HG03442 (cell line): ENCODE measurements around the gene PRUNE1.
A peak's percentile ranks its signal among the peaks of the same experiment; 100 is the strongest.

Source experiments
- ATAC-seq: cut with Tn5 transposase; IDR thresholded peaks from one replicate; pipeline ENCODE4 v1.9.1; 2021; ENCODE audit warnings: mild to moderate bottlenecking, moderate library complexity; ENCODE audit not compliant: unreplicated experiment

PRUNE1 gene

DNA sequence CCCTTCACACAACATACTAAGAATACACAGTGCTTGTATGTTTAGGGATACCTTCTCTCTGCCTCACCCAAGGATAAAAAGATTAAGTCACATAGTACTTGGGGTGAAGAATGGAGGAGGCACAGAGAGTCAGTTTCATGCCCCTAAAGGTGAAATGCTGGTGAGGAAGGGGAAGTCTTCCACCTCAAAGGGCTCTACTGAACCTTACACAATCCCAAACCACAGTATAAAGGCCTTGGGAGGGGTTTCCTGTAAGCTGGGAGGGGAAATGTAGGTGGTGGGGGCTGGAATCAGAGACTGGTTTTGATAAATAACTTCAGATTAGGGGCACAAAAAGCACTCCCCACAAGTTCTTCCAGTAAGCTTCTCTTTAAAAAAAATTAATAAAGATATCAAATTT is 5.1 kb upstream of the PRUNE1 start:
- no peak for ATAC-seq

DNA sequence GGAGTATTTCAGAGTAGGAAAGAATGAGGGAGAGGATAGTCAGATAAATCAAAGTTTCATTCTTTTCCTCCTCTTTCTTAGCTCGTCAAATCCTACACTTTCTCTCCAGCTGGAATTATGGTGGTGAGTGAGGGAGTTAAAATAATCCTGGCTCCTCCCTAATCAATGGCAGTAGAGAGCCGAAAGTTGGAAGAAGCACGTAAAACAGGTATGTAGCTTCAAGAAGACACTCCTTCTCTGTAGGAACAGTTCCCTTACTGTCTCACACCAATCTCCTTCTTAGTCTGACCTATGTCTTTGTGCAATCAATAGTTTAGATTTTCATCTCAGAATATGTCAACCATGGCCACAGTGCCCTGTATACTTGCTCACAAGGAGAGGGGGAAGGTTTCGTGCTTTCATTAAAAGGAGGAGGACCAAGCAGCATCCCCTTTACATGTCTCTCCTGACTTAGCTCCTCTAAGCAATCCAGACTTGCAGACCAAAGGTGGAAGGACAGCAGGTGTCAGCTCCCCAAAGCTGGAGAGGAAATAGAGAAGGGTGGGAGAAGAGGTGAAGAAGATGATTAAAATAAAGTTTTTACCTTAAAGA is 2.4 kb upstream of the PRUNE1 start:
- ATAC-seq, result no peak

DNA sequence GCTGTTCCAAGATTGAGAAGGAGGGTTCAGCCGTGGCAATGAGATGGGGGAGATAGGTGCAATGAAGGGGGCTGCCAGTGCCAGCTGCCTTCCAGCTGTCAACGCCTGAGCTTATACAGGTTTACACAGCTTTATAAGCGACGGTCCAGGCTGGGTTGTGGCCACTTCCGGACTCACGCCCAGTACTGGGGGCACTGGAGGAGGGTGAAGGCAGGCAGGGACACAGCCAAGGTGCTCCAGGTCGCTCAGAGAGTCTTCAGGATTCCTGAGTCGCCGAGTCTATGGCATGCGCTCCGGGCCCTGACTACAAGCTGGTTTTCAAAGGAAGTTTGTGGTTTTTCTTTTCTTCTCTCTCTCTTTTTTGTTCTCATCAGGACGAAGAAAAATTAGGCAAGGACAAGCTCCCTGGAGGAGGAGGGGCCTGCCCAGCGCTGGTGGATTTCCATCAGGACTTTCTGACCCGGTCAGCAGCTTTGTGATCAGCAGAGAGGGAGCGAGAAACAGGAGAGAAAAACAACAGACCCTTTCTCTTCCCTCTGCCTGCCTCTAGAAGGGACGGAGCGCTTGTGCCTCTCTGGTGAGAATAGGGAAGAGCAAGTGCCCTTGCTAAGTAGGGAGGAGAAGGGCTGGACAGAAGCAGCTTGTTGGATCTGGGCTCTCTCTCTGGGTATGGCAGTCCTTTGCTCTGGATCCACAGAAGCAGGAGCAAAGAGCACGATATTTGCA is 1.8 kb upstream of the PRUNE1 start, which contains the start of gene MINDY1:
Gene MINDY1 (minus strand): TSS at position 576 of the 726 bp plus-strand sequence. CDS start 4,285 bp downstream, outside the sequence.
- ATAC-seq, result no peak

DNA sequence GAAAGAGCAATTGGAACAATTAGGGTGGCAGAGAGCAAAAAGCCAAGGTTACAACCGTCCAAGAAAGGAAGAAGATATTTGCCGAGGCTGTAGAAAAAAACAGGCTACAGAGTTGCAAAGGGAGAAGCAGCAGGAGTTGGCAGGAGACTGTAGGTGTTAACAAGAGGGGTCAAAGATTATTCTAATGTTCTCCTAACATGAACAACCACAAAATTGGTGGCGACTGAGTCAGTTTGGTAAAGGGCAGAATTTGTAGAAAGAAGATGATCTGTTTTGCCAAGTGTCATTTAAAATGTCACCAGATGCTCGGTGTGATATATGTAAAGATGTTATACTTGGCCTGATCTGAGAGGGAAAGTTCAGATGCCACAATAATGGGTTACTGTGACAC is 401 bp upstream of the PRUNE1 start:
- ATAC-seq, result no peak

DNA sequence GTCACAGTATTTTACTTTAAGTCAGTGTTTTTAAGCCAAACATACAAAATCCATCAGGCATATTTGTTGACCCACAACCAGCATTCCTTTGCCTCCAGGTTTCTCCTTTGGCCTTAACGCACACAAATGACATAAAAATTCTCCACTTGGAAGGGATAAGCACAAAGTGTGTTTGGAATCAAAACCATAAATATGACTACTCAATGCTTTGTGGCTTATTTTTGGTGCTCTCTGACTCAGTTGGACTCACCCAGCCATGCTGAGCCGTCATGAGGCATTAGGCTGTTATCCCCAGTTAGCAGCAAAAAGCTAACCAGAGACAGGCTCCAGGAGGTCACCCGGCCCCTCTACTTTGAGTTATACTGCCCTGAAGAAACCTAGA is 948 bp downstream of the PRUNE1 start:
- ATAC-seq, result no peak

DNA sequence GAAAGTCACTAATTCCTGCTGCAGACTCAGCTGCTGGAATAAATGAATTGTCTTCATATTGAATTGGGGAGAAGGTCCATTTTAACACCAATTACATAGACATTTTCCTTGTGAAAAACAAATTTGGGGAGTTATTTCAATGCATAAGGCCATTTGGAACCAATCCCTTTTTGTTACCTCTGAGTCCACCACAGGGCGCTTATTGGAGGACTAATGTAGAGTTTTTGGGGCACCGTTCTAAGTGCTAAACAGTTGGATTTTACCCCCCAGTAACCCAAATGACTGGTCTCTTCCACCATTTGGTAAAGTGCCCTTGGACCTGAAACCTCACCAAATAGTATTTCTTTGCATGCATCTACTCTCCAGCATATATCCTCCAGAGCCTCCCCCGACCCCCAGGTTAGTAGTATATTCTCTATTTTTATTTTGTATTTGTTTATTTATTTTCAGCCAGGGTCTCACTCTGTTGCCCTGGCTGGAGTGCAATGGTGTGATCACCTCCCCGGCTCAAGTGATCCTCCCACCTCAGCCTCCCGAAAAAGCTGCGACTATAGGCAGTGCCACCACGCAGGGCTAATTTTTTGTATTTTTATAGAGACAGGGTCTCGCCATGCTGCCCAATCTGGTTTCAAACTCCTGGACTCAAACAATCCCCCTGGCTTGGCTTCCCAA is 1.6 kb downstream of the PRUNE1 start:
- ATAC-seq, result no peak

DNA sequence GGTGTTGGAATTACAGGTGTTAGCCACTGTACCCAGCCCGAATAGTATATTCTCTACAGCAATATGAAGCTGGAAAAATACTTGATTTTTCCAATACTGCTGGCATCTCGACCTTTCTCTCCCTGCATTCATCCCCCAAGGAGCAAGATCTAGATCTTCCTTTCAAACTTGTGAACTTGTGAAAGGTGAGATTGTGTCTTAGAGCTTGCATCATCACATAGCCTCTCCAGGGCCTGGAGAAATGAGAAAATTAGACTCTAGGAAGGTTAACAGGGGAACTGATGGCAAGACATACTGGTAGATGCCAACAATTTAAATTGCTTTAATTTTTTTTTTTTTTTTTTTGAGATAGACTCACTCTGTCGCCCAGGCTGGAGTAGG is 2.1 kb downstream of the PRUNE1 start:
- ATAC-seq, result no peak

DNA sequence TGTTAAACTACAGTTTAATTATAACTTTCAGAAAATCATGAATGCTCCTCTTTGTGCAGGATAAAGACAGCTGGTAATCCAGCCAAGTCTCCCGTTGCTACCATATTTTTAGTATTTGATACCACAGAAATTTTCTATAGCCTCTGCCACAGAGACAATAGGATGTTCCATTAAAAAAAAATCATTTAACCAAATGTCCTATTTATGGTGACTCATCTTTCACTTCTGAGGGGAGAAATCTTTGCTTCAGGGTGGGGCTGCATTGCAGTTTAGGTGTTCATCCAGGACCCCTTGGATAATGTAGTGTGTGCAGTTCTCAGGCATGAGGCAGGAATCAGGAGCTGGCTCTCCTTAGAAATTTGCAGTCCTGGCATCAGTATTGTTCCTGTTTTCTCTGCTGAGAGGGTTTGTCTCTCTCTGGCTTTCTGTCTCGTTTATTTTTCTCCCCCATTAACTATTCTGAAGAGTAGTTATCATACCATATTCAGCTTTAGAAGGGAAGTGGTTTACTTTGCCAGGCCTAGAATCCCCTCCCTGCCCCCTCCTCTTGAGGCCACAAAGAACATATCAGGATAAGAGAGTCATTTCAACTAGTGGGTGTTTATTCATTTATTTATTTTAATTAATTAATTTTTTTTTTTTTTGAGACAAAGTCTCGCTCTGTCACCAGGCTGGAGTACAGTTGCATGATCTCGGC is 3.1 kb downstream of the PRUNE1 start:
- ATAC-seq, result no peak

DNA sequence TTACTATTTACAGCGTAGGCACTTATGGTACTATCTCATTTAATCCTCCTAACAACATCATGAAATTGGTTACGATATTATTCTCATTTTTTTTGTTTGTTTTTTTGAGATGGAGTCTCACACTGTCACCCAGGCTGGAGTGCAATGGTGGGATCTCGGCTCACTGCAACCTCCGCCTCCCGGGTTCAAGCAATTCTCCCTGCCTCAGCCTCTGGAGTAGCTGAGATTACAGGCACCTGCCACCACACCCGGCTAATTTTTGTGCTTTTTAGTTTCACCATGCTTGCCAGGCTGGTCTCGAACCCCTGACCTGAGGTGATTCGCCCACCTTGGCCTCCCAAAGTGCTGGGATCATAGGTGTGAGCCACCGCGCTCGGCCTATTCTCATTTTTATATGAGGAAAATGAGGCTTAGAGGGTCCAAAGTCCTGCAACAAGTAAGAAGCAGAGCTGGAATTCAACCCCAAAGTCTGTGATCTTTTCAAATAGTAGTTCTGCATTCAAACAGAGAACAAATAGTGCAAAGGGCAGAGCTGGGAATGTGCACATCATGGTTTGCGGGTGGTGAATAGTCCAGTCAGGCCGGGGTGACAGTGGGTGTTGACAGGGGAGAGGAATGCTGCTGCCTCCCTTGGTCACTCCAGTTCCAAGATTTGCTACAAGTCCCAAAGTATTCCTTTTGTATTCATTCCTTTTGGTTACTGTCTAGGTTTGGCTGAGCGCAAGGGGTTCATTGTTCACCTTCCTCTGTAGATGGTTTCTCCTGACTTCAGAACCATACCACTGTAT is 4.6 kb downstream of the PRUNE1 start:
- no peak for ATAC-seq

DNA sequence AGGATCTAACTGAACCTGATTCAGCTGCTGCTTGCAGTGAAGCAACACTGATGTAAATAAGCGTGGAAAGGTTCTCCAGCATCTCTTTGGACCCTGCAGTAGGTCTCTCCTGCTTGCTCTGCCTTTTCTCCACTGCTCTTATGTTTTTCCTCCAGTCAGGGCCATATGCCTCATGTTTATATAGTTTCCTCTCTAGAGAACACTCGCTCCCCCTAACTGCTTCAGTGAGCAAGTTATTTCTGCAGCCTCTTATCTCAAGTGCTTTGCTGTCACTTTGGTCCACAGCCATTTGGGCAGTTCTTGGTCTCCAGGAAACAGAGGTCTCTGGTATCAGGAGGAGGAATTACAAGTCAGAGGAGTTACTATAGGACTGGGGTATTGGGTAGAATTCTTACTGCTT is 5.3 kb downstream of the PRUNE1 start:
- no peak for ATAC-seq

DNA sequence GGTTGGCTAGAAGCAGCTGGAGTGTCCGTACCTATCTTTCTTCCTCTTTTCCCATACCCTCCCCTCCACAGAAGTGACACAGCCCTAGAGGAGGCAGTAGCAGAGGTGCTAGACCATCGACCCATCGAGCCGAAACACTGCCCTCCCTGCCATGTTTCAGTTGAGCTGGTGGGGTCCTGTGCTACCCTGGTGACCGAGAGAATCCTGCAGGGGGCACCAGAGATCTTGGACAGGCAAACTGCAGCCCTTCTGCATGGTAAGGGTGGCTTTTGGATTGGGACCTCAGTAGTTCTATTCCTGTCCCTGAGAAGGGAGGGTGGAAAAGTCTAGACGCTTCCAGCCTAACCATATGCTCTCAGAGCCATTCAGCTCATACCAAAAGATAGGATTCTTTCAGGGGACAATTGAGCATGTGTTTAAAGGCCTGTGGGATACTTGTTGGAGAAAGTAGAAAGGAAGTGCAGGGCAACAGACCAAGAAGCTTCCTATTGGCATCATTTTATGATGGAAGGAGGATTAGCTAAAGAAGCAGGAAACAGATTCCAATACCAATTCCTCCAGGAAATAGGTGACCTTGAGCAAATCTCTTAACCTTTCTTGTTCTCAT is 16.4 kb downstream of the PRUNE1 start:
- ATAC-seq, result no peak

DNA sequence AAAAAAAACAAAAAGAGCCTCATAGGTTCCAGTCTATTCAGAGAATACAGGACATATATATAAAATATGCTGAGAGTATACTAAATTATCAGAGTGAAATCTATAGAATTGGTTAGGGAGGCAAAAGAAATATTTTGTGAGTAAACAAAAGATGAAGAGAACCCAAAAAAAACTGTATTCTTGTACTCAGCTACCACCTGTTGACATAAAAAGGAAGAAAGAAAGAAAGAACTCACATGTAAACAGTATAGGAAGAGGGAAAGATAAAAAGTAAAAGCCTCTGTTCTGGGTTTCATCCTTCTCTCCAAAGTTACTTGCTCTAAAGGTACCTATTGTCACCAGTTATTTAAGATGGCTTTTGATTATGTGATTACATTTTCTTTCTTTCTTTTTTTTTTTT is 18.2 kb downstream of the PRUNE1 start:
- no peak for ATAC-seq

DNA sequence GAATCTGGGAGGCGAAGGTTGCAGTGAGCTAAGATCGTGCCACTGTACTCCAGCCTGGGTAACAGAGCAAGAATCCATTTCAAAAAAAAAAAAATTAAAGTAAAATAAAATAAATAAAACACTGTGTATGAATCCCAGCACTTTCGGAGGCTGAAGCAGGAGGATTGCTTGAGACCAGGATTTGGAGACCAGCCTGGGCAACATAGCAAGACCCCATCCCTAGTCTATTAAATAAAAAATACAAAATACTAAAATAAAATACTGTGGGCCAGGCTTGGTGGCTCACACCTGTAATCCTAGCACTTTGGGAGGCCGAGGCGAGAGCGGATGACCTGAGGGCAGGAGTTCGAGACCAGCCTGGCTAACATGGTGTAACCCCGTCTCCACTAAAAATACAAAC is 23.9 kb downstream of the PRUNE1 start:
- ATAC-seq, result no peak

DNA sequence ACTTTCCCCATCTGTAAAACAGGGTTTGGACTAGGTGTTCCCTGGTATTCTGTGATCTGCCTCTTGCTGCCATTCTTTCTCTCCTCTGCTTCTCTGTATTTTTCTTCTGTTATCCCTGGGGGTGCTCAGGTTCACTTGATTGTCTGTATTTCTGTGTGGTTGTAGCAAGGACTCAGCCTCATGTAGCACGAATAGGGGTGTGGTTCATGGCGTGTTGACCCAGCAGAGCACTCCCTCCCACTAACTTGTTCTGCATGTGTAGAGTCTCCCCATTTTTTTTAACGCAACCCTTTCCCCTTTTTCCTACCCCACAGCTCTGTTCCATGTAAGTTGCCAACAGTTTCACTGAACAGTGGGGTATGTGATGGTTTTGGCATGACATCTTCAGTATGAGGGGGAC is 26.9 kb downstream of the PRUNE1 start:
- no peak for ATAC-seq

DNA sequence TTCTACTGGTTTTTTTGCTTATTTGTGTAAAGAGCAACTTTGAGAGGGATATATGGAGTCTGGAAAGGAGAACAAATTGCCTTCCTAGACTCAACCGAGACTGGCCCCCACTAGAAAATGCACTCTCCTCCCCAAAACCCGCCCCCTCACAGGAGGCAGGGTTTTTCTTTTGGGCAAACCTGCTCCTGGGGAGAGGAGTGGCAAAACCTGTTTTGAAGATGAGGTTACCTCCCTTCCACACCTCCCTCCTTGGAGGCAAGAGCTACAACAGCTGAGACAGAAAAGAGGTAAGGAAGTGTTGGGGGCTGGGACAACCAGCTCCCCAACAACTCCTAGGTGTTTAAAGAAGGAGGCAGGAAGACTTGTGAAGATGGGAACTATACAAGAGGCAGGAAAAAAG is 28.1 kb downstream of the PRUNE1 start, which contains the start of gene BNIPL:
Gene BNIPL (plus strand): TSS at position 231 of the 400 bp plus-strand sequence. CDS start 140 bp downstream, at position 371.
- no peak for ATAC-seq

DNA sequence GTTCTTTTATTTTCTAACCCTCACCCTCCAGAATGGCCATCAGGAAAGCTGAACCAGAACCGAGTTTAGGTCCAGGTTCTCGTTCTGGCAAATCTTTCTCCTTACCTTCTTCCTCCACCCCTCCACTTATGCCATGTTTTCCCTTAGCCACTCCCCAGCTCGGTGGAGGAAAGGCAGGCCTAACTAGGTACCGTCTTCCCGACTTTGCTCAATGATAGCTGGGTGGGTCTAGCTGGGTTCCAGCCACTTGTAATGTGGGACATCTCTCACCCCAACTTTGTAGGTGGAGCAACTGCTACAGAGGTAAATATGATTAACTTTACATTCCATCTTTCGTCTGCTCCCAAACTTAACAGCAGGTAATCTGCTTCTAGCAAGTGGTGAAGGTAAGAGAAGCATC is 28.8 kb downstream of the PRUNE1 start:
- no peak for ATAC-seq

DNA sequence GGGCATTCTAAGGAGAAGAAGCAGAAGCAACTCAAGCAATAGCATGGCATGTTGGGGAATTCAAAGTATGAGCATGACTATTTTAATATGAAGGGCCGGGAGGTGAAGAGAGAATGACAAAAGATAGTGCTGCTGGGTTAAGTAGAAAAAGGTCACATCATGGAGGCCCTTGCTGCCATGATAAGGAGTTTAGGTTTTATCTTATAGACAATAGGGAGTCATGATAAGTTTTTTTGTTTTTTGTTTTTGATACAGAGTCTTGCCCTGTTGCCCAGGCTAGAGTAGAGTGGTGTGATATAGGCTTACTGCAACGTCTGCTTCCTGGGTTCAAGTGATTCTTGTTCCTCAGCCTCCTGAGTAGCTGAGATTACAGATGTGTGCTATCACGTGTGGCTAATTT is 31.3 kb downstream of the PRUNE1 start:
- no peak for ATAC-seq

DNA sequence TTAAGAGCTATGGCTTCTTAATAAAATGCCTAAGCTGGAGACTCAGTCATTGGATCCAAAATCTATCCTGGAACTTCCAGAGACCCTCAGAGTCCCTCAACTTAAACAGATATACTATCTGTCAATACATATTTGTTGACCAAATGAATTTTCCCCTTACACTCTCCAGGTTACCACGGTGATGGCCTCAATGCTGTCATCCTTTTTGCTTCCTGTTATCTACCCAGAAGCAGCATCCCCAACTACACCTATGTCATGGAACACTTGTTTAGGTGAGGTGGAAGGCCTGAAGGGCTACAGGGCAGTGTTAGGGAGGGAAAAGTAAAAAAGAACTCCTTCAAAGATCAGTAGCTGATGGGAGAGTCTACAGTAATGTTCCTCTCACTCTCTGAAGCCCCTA is 34.9 kb downstream of the PRUNE1 start:
- ATAC-seq, result no peak

DNA sequence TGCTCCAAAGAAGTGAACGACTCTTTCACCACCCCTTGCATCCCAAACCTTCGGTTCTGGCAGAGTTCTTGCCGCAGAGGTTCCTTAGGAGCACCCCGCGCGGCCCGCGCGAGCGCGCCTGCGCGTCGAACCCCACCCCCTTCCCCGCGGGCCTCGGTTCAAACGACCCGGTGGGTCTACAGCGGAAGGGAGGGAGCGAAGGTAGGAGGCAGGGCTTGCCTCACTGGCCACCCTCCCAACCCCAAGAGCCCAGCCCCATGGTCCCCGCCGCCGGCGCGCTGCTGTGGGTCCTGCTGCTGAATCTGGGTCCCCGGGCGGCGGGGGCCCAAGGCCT is 39.3 kb downstream of the PRUNE1 start, which contains the start of gene C1orf56:
Gene C1orf56 (plus strand): TSS at position 161 of the 334 bp plus-strand sequence. CDS start 97 bp downstream, at position 258.
- peak; percentile 59 for ATAC-seq

DNA sequence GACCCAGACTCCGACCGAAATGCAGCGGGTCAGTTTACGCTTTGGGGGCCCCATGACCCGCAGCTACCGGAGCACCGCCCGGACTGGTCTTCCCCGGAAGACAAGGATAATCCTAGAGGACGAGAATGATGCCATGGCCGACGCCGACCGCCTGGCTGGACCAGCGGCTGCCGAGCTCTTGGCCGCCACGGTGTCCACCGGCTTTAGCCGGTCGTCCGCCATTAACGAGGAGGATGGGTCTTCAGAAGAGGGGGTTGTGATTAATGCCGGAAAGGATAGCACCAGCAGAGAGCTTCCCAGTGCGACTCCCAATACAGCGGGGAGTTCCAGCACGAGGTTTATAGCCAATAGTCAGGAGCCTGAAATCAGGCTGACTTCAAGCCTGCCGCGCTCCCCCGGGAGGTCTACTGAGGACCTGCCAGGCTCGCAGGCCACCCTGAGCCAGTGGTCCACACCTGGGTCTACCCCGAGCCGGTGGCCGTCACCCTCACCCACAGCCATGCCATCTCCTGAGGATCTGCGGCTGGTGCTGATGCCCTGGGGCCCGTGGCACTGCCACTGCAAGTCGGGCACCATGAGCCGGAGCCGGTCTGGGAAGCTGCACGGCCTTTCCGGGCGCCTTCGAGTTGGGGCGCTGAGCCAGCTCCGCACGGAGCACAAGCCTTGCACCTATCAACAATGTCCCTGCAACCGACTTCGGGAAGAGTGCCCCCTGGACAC is 39.8 kb downstream of the PRUNE1 start:
- peak; percentile 55 for ATAC-seq
